H9 (cell line): ENCODE data around the gene SNCA. TPM values are rescaled to one million over a fixed set of nuclear protein-coding genes. Genes with fewer than 3 reads are reported as not detected.
A peak's percentile ranks its signal among the peaks of the same experiment; 100 is the strongest.

Source experiments
- DNase-seq: peaks from one replicate; pipeline ENCODE4 v3.0.0-alpha.2; 2017
- H2AFZ ChIP-seq: one replicate; pipeline ENCODE4 v1.6.1; 2013; ENCODE audit warnings: mild to moderate bottlenecking, low read length, control low read depth, moderate library complexity
- H2AK5ac ChIP-seq: 2 replicates; pipeline ENCODE4 v1.6.1; 2013; ENCODE audit warnings: low read length, control low read depth, mixed read lengths; ENCODE audit not compliant: insufficient read length
- H2BK120ac ChIP-seq: one replicate; pipeline ENCODE4 v1.6.1; 2013; ENCODE audit warnings: low read depth, mild to moderate bottlenecking, low read length, control low read depth, inconsistent platforms; ENCODE audit not compliant: poor library complexity, severe bottlenecking
- H2BK12ac ChIP-seq: 2 replicates; pipeline ENCODE4 v1.6.1; 2013; ENCODE audit warnings: low read length, control low read depth, mixed read lengths, low read depth; ENCODE audit not compliant: insufficient read length
- H2BK15ac ChIP-seq: 2 replicates; pipeline ENCODE4 v1.6.1; 2013; ENCODE audit warnings: low read depth, low read length, control low read depth
- H2BK20ac ChIP-seq: one replicate; pipeline ENCODE4 v1.6.1; 2013; ENCODE audit warnings: low read depth, mild to moderate bottlenecking, low read length, control low read depth, inconsistent platforms; ENCODE audit not compliant: poor library complexity, severe bottlenecking
- H2BK5ac ChIP-seq: 2 replicates; pipeline ENCODE4 v1.6.1; 2013; ENCODE audit warnings: low read length, control low read depth, mixed read lengths; ENCODE audit not compliant: insufficient read length
- H3K14ac ChIP-seq: 2 replicates; pipeline ENCODE4 v1.6.1; 2013; ENCODE audit warnings: low read length, control low read depth; ENCODE audit not compliant: insufficient read depth
- H3K18ac ChIP-seq: 2 replicates; pipeline ENCODE4 v1.6.1; 2013; ENCODE audit warnings: low read depth, mild to moderate bottlenecking, mixed read lengths, low read length, control low read depth; ENCODE audit not compliant: insufficient read length
- H3K23ac ChIP-seq: 2 replicates; pipeline ENCODE4 v1.6.1; 2013; ENCODE audit warnings: low read length, control low read depth, mixed read lengths, low read depth; ENCODE audit not compliant: insufficient read length
- H3K23me2 ChIP-seq: 2 replicates; pipeline ENCODE4 v1.6.1; 2013; ENCODE audit warnings: low read depth, mild to moderate bottlenecking, mixed read lengths, low read length, control low read depth; ENCODE audit not compliant: insufficient read length, poor library complexity, severe bottlenecking
- H3K27ac ChIP-seq: 2 replicates; pipeline ENCODE4 v1.5.1; 2013; ENCODE audit warnings: low read length, control low read depth, mixed read lengths, low read depth; ENCODE audit not compliant: insufficient read length
- H3K27me3 ChIP-seq: 2 replicates; pipeline ENCODE4 v1.6.1; 2013; ENCODE audit warnings: low read length, control low read depth, inconsistent platforms; ENCODE audit not compliant: insufficient read depth
- H3K4ac ChIP-seq: 2 replicates; pipeline ENCODE4 v1.6.1; 2013; ENCODE audit warnings: low read depth, mild to moderate bottlenecking, control low read depth, inconsistent platforms, low read length, moderate library complexity
- H3K4me1 ChIP-seq: 2 replicates; pipeline ENCODE4 v1.6.1; 2013; ENCODE audit warnings: low read length, control low read depth, inconsistent platforms; ENCODE audit not compliant: insufficient read depth
- H3K4me2 ChIP-seq: 2 replicates; pipeline ENCODE4 v1.6.1; 2013; ENCODE audit warnings: low read length, control low read depth, mixed read lengths; ENCODE audit not compliant: insufficient read length, insufficient read depth
- H3K56ac ChIP-seq: 2 replicates; pipeline ENCODE4 v1.6.1; 2013; ENCODE audit warnings: low read depth, mild to moderate bottlenecking, mixed read lengths, low read length, control low read depth; ENCODE audit not compliant: insufficient read length
- H3K79me1 ChIP-seq: 2 replicates; pipeline ENCODE4 v1.6.1; 2013; ENCODE audit warnings: low read depth, mild to moderate bottlenecking, moderate library complexity, low read length, control low read depth, inconsistent platforms; ENCODE audit not compliant: insufficient read depth, poor library complexity, severe bottlenecking
- H3K79me2 ChIP-seq: 2 replicates; pipeline ENCODE4 v1.6.1; 2013; ENCODE audit warnings: low read length, control low read depth, inconsistent platforms; ENCODE audit not compliant: insufficient read depth
- H3K9ac ChIP-seq: 2 replicates; pipeline ENCODE4 v1.6.1; 2013; ENCODE audit warnings: low read length, control low read depth, mixed read lengths; ENCODE audit not compliant: insufficient read length; ENCODE audit errors: extremely low read depth
- H3K9me3 ChIP-seq: one replicate; pipeline ENCODE4 v1.6.1; 2013; ENCODE audit warnings: low read depth, low read length, inconsistent platforms; ENCODE audit not compliant: control insufficient read depth
- H3T11ph ChIP-seq: one replicate; pipeline ENCODE4 v1.6.1; 2013; ENCODE audit warnings: mild to moderate bottlenecking, low read length, control low read depth, inconsistent platforms
- H4K20me1 ChIP-seq: one replicate; pipeline ENCODE4 v1.6.1; 2013; ENCODE audit not compliant: control insufficient read depth, insufficient read length, insufficient read depth
- H4K5ac ChIP-seq: 2 replicates; pipeline ENCODE4 v1.6.1; 2013; ENCODE audit warnings: low read depth, mild to moderate bottlenecking, mixed read lengths, low read length, control low read depth; ENCODE audit not compliant: insufficient read length
- H4K8ac ChIP-seq: replicated peaks from 2 replicates; pipeline ENCODE4 v1.6.1; 2013; ENCODE audit warnings: low read length, control low read depth, mixed read lengths, low read depth; ENCODE audit not compliant: insufficient read length
- H4K91ac ChIP-seq: 2 replicates; pipeline ENCODE4 v1.6.1; 2013; ENCODE audit warnings: low read depth, mild to moderate bottlenecking, moderate library complexity, mixed read lengths, low read length, control low read depth; ENCODE audit not compliant: insufficient read length
- H3K27ac Mint-ChIP-seq, 3 experiments: 2 replicates in 2 of 3; 3 replicates in 1 of 3; pipeline ENCODE4 v1.8.0; 2020 to 2021; ENCODE audit warnings: mixed read lengths in 3 of 3, mild to moderate bottlenecking in 1 of 3, moderate library complexity in 1 of 3
- H3K27me3 Mint-ChIP-seq: 2 replicates; pipeline ENCODE4 v1.8.0; 2021; ENCODE audit warnings: low read depth, mild to moderate bottlenecking, moderate library complexity, mixed read lengths
- H3K36me3 Mint-ChIP-seq, 3 experiments: 2 replicates in 2 of 3; 3 replicates in 1 of 3; pipeline ENCODE4 v1.8.0; 2020 to 2021; ENCODE audit warnings: low read depth in 3 of 3, mixed read lengths in 3 of 3; ENCODE audit not compliant: insufficient read depth in 1 of 3
- H3K4me1 Mint-ChIP-seq, 2 experiments: 2 replicates each; pipeline ENCODE4 v1.8.0; 2020; ENCODE audit warnings: mixed read lengths in 2 of 2
- H3K4me3 Mint-ChIP-seq, 2 experiments: 2 replicates in 1 of 2; 3 replicates in 1 of 2; pipeline ENCODE4 v1.8.0; 2020 to 2021; ENCODE audit warnings: mild to moderate bottlenecking in 2 of 2, mixed read lengths in 2 of 2, moderate library complexity in 1 of 2
- H3K9me3 Mint-ChIP-seq, 2 experiments: 2 replicates in 1 of 2; 3 replicates in 1 of 2; pipeline ENCODE4 v1.8.0; 2020; ENCODE audit warnings: mild to moderate bottlenecking in 2 of 2, mixed read lengths in 2 of 2, moderate library complexity in 1 of 2
- WGBS: extraction: QIAGEN DNeasy Blood & Tissue Kit; methylation state at CpG from one replicate; pipeline ENCODE4 v1.1.7; 2013; ENCODE audit warnings: missing lambda C conversion rate, low lambda C conversion rate, mixed read lengths; ENCODE audit not compliant: insufficient read length; ENCODE audit errors: extremely low coverage; 5-methylcytosine and 5-hydroxymethylcytosine counted together
- total RNA-seq: library from RNA; stranded (reverse); gene quantifications from 2 replicates; pipeline ENCODE4 v1.2.1, GENCODE V29; 2021
- TF ChIP-seq, protein P1 (sequence below): fragments of 200-600 bp; sonication (generic); conservative IDR thresholded peaks from 3 replicates; pipeline ENCODE4 v1.8.0; 2021; ENCODE audit warnings: antibody characterized with exemption, mild to moderate bottlenecking

SNCA gene
- total RNA-seq, 1 experiment from 2014 or later: 8.5 TPM

DNA sequence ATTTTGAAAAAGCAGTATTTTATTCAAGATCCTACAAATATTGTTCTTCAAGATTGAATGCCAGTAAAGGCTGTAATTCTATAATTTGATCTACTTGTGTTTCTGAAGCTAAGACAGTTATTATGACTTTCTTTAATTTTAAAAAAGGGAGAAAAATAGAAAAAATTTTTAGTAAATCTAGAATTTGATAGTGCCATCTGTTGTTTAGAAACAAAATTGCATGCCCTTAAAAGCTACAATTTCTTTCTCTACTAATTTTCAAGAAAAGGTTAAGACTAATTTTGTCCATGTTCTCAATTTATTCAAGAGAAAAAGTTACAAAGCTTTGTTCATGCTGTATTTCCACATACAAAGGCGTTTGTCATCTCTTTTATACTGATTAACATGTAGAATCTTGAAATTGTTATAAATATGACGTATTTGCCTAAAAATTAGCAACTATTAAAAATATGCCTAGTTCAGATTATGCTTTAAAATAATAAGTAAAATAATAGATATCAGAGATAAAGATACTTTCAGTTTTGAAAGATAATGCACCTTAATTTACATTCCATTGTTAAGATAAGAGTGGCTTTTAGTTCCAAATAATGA is 32.1 kb upstream of the SNCA start:
- Histone ChIP-seq H4K5ac (no peak overlapping the region), H2BK12ac (no peak overlapping the region), H2BK15ac (no peak overlapping the region), H3K14ac (no peak overlapping the region), H3K9ac (no peak overlapping the region), H3K27ac (no peak overlapping the region), H3K4me2 (no peak overlapping the region), H4K20me1 (no peaks in the 10 kb centered on the region), H4K91ac (no peak overlapping the region), H2BK120ac (no peak overlapping the region), H2AFZ (no peak overlapping the region), H2AK5ac (no peak overlapping the region), H3K56ac (no peak overlapping the region), H3K27me3 (no peaks in the 10 kb centered on the region), H3K79me2 (no peaks in the 10 kb centered on the region), H3K9me3 (no peaks in the 10 kb centered on the region), H2BK20ac (no peak overlapping the region), H3K18ac (no peak overlapping the region), H3K23me2 (no peaks in the 10 kb centered on the region), H3K23ac (no peak overlapping the region), H3K4me1 (no peaks in the 10 kb centered on the region), H3K79me1 (no peaks in the 10 kb centered on the region), H4K8ac (no peak overlapping the region), H3K4ac (no peak overlapping the region), H2BK5ac (no peak overlapping the region), H3T11ph (no peak overlapping the region)
- Mint-ChIP-seq H3K36me3 (0 out of 7 replicates have a peak, but pooled peaks cover 0 to 4% (median 0%) of the 10 kb centered on the region in 3 experiments), H3K27me3 (no peaks in the 10 kb centered on the region), H3K27ac (no peak overlapping the region), H3K4me1 (peaks cover 4 to 5% of the 10 kb centered on the region in 2 experiments; a peak in 2 of 4 replicates), H3K4me3 (no peak overlapping the region), H3K9me3 (peaks cover 8 to 10% of the 10 kb centered on the region in 2 experiments; a peak in 4 of 5 replicates)
- no CpG with 5 or more reads among the region's 2 CpGs for WGBS
- no peak for DNase-seq
- TF ChIP-seq, protein P1, sequence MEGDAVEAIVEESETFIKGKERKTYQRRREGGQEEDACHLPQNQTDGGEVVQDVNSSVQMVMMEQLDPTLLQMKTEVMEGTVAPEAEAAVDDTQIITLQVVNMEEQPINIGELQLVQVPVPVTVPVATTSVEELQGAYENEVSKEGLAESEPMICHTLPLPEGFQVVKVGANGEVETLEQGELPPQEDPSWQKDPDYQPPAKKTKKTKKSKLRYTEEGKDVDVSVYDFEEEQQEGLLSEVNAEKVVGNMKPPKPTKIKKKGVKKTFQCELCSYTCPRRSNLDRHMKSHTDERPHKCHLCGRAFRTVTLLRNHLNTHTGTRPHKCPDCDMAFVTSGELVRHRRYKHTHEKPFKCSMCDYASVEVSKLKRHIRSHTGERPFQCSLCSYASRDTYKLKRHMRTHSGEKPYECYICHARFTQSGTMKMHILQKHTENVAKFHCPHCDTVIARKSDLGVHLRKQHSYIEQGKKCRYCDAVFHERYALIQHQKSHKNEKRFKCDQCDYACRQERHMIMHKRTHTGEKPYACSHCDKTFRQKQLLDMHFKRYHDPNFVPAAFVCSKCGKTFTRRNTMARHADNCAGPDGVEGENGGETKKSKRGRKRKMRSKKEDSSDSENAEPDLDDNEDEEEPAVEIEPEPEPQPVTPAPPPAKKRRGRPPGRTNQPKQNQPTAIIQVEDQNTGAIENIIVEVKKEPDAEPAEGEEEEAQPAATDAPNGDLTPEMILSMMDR: peak; percentile 64
